ENCODE measurements around the gene KDM2B. TPM values are rescaled to one million over a fixed set of nuclear protein-coding genes. Genes with fewer than 3 reads are reported as not detected.
"Not testable (repeated sequence)": the region's sequence is repeated elsewhere in the genome, so short reads cannot be mapped to it uniquely, and the experiment has no call there.

The KDM2B gene
- polyA plus RNA-seq, 4 donors, result 56.8 to 77.1 (median 71.2) TPM

- DNase-seq (ENCODE audit: low read depth in 4 of 4, low spot score in 3 of 4), result no peak
Observed at GRCh38 chr12:121398355-121398754, 182.5 kb downstream of the KDM2B start.

DNA sequence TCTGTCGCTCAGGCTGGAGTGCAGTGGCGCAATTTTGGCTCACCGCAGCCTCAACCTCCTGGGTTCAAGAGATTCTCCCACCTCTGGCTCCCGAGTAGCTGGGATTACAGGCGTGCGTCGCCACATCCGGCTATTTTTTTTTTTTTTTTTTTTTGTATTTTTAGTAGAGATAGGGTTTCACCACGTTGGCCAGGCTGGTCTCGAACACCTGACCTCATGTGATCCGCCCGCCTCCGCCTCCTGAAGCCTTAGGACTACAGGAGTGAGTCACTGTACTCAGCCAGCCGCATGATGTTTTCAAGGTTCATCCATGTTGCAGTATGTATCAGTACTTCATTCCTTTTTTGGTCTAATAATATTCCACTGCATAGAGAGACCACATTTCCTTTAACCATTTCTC is 183.3 kb downstream of the KDM2B start:
- DNase-seq (ENCODE audit: low read depth in 4 of 4, low spot score in 3 of 4), result no peak

DNA sequence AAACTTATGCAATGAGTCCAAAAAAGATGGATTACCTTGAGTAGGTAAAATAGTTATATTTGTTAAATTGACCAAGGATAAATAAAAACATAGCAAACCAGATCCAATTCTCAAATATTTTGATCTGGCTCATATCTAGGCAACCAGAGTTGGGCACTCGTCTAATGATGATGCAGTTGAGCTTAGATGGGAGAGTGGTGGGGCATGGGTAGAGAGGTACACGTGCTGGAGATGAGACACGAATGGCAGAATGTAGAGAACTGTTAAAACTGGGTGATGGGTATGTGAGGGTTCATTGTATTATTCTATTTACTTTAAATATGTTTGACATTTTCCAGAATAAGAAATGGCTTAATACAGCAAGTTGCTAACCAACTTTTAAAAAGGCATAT is 188.5 kb downstream of the KDM2B start:
- DNase-seq (ENCODE audit: low read depth in 4 of 4, low spot score in 3 of 4), result no peak

- no peak for DNase-seq (ENCODE audit: low read depth in 4 of 4, low spot score in 3 of 4)
Observed at GRCh38 chr12:121391619-121392324, 189.1 kb downstream of the KDM2B start.

GRCh38 chr12:121390856-121391255 is 190.0 kb downstream of the KDM2B start:
- DNase-seq (ENCODE audit: low read depth in 4 of 4, low spot score in 3 of 4), result no peak

DNA sequence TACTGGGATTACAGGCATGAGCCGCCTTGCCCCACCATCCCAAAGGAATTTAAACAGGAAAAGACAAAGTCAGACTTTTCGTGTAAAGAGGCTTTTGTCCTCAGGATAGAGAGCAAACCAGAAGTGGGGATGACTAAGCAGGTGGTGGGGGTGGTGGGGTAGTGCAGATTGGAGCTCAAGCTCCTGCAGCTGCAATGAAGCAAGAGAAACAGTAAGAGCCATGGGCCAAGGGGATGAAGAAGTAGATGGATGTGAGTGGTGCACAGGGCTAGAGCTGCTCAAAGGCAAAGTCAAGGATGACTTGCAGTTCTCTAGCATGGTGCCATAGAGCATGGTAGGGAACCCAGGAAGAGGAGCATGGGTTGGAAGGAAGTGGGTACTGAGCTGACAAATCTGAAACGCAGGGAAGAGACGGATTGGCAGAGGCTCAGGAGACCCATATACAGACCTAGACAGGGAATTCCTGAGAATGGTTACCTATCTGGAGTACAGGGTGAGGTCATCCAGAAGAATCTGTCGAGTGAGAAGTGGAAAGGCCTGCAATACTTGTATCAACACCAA is 192.3 kb downstream of the KDM2B start:
- DNase-seq (ENCODE audit: low read depth in 4 of 4, low spot score in 3 of 4), result no peak

GRCh38 chr12:121384891-121385290 is 195.9 kb downstream of the KDM2B start:
- not testable (repeated sequence) for DNase-seq (ENCODE audit: low read depth in 4 of 4, low spot score in 3 of 4)

DNA sequence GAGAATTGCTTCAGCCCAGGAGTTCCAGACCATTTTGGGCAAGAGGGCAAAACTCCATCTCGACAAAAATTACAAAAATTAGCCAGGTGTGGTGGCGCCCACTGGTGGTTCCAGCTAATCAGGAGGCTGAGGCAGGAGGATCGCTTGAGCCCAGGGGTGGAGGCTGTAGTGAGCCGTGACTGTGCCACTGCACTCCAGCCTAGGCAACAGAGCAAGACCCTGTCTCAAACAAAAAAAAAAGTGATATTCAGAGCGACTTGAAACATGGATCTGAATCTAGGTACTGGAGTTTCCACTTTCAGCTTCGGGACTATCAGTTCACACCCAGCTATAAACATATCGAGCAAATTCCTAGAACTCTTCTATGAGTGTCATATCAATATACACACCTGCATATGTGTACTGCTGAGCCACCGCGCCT is 197.2 kb downstream of the KDM2B start:
- DNase-seq (ENCODE audit: low read depth in 4 of 4, low spot score in 3 of 4), result no peak

GRCh38 chr12:121379945-121380344 is 200.9 kb downstream of the KDM2B start:
- no peak for DNase-seq (ENCODE audit: low read depth in 4 of 4, low spot score in 3 of 4)

Other genes with a start within 250 kb of the KDM2B start
- gene ANAPC5, start 228.6 kb downstream of the KDM2B start, polyA plus RNA-seq (ENCODE audit: insufficient read length in 4 of 4), result 100 to 1,000 TPM; 141 to 185 (median 151) TPM
- 10 to 100 TPM; 30.1 to 50.5 (median 41.5) TPM for gene RNF34, start 180.9 kb downstream of the KDM2B start, polyA plus RNA-seq (ENCODE audit: insufficient read length in 4 of 4)
- gene ORAI1, start 45.5 kb upstream of the KDM2B start, polyA plus RNA-seq (ENCODE audit: insufficient read length in 4 of 4), result 10 to 100 TPM; 11.1 to 17.2 (median 12.1) TPM
- gene MORN3, start 88.6 kb upstream of the KDM2B start, polyA plus RNA-seq (ENCODE audit: insufficient read length in 4 of 4), result 1 to 10 TPM in 3 of 4 donors, under 1 TPM in 1; 0.40 to 1.9 (median 1.7) TPM
- gene TMEM120B, start 131.7 kb upstream of the KDM2B start, polyA plus RNA-seq (ENCODE audit: insufficient read length in 4 of 4), result 10 to 100 TPM in 3 of 4 donors, 1 to 10 TPM in 1; 7.9 to 13.6 (median 10.3) TPM
- gene RHOF, start 212.7 kb upstream of the KDM2B start, polyA plus RNA-seq (ENCODE audit: insufficient read length in 4 of 4), result 10 to 100 TPM in 1 of 4 donors, 1 to 10 TPM in 3; 4.9 to 14.7 (median 9.5) TPM
- 10 to 100 TPM; 12.2 to 19.2 (median 14.5) TPM for gene SETD1B, start 223.0 kb upstream of the KDM2B start, polyA plus RNA-seq (ENCODE audit: insufficient read length in 4 of 4)

Measured in left renal pelvis (tissue), 4 donors.